Activated CD4-positive, alpha-beta T cell treated with anti-CD3 and anti-CD28 coated beads, Interleukin-2, amount 10 ng/mL, durations not matched to agents 7 days and 5 days (primary cell): ENCODE measurements around the gene LAPTM5. TPM values are rescaled to one million over a fixed set of nuclear protein-coding genes. Genes with fewer than 3 reads are reported as not detected.

ENCODE experiments used
- CTCF ChIA-PET: fragments of 350-600 bp; sonication (Branson Sonifier 250); formaldehyde crosslinking; loops from one replicate; lab custom pipeline; 2021; ENCODE audit warnings: antibody characterized with exemption; lab: Charles Lee
- POLR2A ChIA-PET: fragments of 350-600 bp; sonication (Branson Sonifier 250); formaldehyde crosslinking; loops from one replicate; lab custom pipeline; 2021; ENCODE audit warnings: antibody characterized with exemption; lab: Charles Lee
- DNase-seq: peaks from one replicate; pipeline ENCODE4 v3.0.0-alpha.2; 2020
- H3K27ac Mint-ChIP-seq: one replicate; pipeline ENCODE4 v1.8.0; 2021; ENCODE audit warnings: mild to moderate bottlenecking, moderate library complexity, mixed read lengths
- H3K27me3 Mint-ChIP-seq: one replicate; pipeline ENCODE4 v1.8.0; 2021; ENCODE audit warnings: mixed read lengths
- H3K36me3 Mint-ChIP-seq: one replicate; pipeline ENCODE4 v1.8.0; 2021; ENCODE audit warnings: low read depth, mixed read lengths
- H3K4me1 Mint-ChIP-seq: one replicate; pipeline ENCODE4 v1.8.0; 2021; ENCODE audit warnings: mixed read lengths
- H3K4me3 Mint-ChIP-seq: one replicate; pipeline ENCODE4 v1.8.0; 2021; ENCODE audit warnings: mild to moderate bottlenecking, moderate library complexity, mixed read lengths
- H3K9me3 Mint-ChIP-seq: one replicate; pipeline ENCODE4 v1.8.0; 2021; ENCODE audit warnings: mixed read lengths
- total RNA-seq, 2 experiments: library from RNA; stranded (reverse); gene quantifications; one replicate each; pipeline ENCODE4 v1.2.3, GENCODE V29; 2021

The LAPTM5 gene
- total RNA-seq, 2 experiments from 2014 or later = 481 to 584 TPM

DNA sequence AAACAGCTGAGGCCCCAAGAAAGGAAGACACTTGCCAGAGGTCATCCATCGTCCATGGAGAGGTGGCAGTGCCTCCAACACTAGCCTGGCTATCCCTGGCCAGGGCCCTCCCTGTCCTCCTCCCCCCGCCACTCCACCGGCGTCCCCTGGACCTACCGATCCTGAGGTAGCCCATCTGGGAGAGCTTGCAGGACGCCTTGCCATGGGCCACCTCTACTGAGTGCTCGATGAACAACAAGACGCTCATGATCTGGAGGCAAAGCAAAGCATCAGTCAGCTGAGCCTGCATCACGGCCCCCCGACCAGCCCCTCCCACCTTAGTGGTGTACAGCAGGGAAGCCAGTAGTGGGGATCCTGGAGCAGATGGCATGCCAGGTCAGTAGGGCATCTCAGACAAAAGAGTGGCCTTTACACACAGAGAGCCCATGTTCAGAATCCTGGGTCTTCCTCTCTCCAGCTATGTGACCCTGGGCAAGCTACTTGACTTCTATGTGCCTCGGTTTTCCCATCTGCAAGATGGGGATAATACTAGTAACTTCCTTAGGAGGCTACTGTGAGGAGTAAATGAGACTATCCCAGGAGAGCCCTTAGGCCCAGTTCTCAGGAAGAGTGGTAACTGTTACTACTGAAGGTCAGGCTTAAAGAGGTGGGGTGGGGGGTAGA, 15.1 kb downstream of the LAPTM5 start:
- DNase-seq = no peak
- Mint-ChIP-seq H3K9me3 (no peaks in the 10 kb centered on the region), H3K4me3 (no peak overlapping the region), H3K27ac (peak overlapping the region; percentile 92), H3K27me3 (no peaks in the 10 kb centered on the region), H3K4me1 (peaks cover 93% of the 10 kb centered on the region), H3K36me3 (peaks cover 79% of the 10 kb centered on the region)
- CTCF ChIA-PET = interaction anchor here (0.9 to 8.3 kb wide), 5 partner anchors 10 to 23 kb away, joined by 3 to 63 read pairs (median 5); partner anchors contain the start of gene LAPTM5
- POLR2A ChIA-PET = no interaction called here

DNA sequence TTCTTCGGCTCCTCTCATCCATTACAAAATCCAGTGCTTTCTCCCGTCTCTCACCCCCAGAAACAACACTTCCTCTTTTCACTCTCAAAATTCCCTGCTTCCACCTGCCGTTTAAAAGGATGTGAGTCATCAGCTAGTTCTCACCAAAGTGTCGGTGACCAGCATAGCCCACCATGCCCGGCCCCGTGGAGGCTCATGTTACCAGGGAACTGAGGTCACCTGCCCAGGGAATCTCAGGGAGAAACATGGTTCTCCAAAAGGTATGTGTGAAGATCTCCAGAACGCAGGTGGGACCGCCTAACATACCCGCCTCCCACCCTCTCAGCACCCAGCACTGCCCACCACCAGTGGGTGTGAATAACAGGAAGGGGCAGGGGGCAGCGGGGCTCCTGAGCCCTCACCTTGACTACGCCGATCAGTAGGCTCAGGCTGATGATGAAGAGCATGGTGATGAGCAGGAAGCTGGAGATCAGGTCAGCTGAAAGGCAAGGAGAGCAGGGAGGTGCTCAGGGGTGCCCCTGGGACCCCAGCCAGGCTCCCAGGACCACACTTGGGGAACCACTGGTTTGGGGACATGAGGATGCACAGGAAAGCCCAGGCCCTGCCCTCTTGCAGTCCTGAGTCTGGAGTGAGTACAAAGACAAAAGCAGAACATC, 16.2 kb downstream of the LAPTM5 start:
- no peak for DNase-seq
- CTCF ChIA-PET = interaction anchor here (1.1 to 8.3 kb wide), 8 partner anchors 9 to 38 kb away, joined by 3 to 63 read pairs (median 4); partner anchors contain the start of gene LAPTM5
- Mint-ChIP-seq H3K4me3 (no peak overlapping the region), H3K36me3 (peaks cover 79% of the 10 kb centered on the region), H3K9me3 (no peaks in the 10 kb centered on the region), H3K4me1 (peaks cover 90% of the 10 kb centered on the region), H3K27ac (peak overlapping the region; percentile 92), H3K27me3 (no peaks in the 10 kb centered on the region)
- POLR2A ChIA-PET = no interaction called here

DNA sequence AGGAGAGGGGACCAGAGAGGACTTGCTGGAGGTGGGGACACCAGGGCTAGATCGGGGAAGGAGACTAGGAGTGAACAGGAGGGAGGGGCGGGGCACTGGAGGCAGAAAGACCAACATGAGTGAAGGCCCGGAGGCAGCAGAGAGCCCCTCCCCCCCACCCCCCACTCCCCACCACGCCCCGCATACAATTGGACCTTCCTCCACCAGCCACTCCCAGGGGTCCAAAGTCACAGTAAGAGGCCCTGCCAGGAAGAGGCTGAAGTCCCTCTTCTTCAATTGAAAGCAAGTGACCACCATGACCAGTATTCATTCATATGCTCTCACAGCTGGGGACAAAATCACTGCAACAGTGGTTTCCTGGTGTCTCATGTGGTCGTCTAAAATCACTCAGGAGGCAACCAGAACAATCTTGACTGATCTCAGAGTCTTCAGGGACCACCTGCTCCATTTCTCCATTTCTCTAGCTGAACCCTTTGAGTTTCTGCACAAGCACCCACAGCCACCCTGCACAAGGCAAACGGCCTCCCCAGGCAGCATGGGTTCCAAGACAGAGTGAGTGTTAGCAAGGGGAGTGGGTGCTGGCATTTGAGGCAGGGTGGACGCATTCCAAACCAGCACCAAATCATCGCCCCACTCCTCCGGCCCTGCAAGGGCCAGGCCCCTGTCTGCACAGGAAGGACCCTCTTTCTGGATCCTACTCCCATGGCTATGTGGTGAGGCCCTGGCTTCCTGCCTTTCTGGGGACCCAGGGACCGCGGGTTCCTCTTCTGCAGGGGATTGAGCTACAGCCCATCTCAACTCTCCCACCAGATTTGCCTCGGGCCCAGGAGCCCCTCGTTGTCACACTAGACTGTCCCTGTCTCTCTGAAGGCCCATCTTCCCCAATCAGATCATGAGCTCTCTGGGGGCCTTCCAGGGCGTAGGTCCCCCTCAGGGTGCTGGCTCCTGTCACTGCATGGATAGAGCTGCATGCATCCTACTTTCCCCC, 17.0 kb downstream of the LAPTM5 start:
- peaks cover 82% of the 10 kb centered on the region for H3K4me1 Mint-ChIP-seq
- CTCF ChIA-PET = interaction anchor here (1.1 to 8.3 kb wide), 6 partner anchors 10 to 39 kb away, joined by 3 to 63 read pairs (median 4); no protein-coding TSS in a partner anchor
- H3K9me3 Mint-ChIP-seq = no peaks in the 10 kb centered on the region
- no peak for DNase-seq
- peak overlapping the region; percentile 79 for H3K27ac Mint-ChIP-seq
- H3K4me3 Mint-ChIP-seq = no peak overlapping the region
- peaks cover 78% of the 10 kb centered on the region for H3K36me3 Mint-ChIP-seq
- POLR2A ChIA-PET = no interaction called here
- no peaks in the 10 kb centered on the region for H3K27me3 Mint-ChIP-seq

DNA sequence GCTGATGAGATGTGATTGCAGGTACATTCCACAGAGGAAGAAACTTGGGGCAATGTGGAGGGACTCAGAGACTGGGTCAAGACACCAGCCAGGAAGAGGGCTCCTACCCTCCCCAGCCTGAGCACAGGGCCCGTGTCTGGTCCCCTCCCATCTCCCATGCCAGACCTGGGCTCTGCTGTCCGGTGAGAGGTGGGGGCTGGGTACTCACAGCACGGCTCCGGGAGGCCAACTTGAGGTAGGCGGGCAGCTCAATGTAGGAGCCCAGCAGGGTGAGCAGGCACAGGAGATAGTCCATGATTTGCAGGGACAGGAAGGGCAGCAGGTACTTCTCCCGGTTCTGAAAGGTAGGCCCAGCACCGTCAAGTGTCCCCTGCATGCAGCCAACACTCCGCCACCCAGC, 18.0 kb downstream of the LAPTM5 start:
- peaks cover 73% of the 10 kb centered on the region for H3K4me1 Mint-ChIP-seq
- no peak overlapping the region for H3K27ac Mint-ChIP-seq

DNA sequence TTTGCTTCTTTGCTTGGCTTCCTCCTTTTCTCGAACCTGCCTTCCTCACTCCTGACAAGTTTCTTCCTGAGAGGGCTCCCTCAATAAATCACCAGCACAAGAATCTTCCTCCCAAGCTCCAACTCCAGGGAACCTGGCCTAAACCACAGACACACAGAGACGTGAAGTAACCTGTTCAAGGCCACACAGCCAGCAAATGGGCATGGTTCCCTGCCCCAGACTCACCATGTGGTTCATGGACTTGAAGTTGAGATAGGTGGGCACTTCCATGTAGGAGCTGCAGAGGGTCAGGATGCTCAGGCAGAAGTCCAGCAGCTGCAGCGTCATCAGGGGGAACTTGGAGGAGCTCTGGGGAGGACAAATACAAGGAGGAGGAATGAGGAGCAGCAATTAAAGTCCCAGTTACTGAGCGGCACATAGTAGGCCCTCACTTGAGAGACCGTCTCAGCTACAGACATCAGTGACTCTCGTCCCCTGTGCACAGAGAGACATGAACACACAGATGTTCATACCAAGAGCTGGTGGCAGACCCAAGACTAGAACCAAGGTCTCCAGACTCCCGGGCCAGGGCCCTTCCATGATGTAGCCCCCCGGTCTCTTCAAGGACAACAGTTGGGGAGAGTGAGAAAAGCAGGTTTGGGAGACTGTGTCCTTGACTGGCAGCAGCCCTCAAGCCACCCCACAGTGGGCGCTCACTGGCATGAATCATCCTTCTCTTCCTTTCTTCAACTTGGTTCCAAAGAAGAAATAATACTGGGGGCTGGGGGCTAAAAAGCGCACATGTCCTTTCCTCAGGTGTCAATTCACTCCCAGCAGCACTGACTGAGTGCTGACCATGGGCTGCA, 18.6 kb downstream of the LAPTM5 start:
- Mint-ChIP-seq H3K36me3 (peaks cover 88% of the 10 kb centered on the region), H3K9me3 (no peaks in the 10 kb centered on the region), H3K4me1 (peaks cover 66% of the 10 kb centered on the region), H3K27ac (peak overlapping the region; percentile 81), H3K4me3 (no peak overlapping the region), H3K27me3 (no peaks in the 10 kb centered on the region)
- CTCF ChIA-PET = interaction anchor here (0.9 to 1.4 kb wide), 3 partner anchors 13 to 41 kb away, joined by 3 to 5 read pairs (median 4); no protein-coding TSS in a partner anchor
- POLR2A ChIA-PET = no interaction called here
- DNase-seq = no peak

More for the DNA sequence above, 18.0 kb downstream of the LAPTM5 start:
- H3K9me3 Mint-ChIP-seq = no peaks in the 10 kb centered on the region
- ChIA-PET POLR2A (no interaction called here), CTCF (interaction anchor here (0.9 to 8.3 kb wide), 3 partner anchors 11 to 40 kb away, joined by 3 to 63 read pairs (median 6); no protein-coding TSS in a partner anchor)
- H3K27me3 Mint-ChIP-seq = no peaks in the 10 kb centered on the region
- H3K36me3 Mint-ChIP-seq = peaks cover 84% of the 10 kb centered on the region
- H3K4me3 Mint-ChIP-seq = no peak overlapping the region
- no peak for DNase-seq

DNA sequence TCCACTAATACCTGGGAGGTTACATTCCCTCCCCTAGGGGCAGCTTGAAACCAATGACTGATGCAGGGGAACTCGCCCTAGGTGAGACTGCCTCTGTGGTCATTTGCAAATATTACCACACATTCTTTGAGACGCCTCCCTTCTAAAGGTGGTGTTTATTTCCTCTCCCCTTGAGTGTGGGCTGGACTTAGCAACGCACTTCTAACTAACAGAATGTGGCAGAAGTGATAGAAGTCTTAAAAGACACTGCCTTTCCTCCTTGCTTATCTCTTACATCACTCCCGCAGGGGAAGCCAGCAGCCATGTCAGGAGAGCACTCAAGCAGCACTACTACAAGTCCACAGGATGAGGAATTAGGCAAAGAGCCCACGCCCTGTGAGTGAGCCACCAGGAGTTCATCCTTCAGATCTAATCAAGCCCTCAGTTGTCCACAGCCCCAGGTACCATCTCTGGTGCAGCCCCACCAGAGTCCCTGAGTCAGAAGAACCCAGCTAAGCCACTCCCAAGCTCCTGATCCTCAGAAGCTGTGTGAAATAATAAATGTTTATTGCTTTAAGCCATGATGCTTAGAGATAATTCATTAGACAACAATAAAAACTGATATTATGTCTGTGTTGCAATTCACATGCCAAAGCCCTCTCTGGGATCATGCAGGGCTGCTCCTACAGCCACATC, 19.4 kb downstream of the LAPTM5 start:
- no peaks in the 10 kb centered on the region for H3K9me3 Mint-ChIP-seq
- H3K27me3 Mint-ChIP-seq = no peaks in the 10 kb centered on the region
- no peak overlapping the region for H3K27ac Mint-ChIP-seq
- peaks cover 88% of the 10 kb centered on the region for H3K36me3 Mint-ChIP-seq
- no peak for DNase-seq
- H3K4me1 Mint-ChIP-seq = peaks cover 59% of the 10 kb centered on the region
- CTCF ChIA-PET = interaction anchor here (0.8 to 1.4 kb wide), 3 partner anchors 12 to 19 kb away, joined by 3 to 5 read pairs (median 4); no protein-coding TSS in a partner anchor
- no peak overlapping the region for H3K4me3 Mint-ChIP-seq
- POLR2A ChIA-PET = no interaction called here

DNA sequence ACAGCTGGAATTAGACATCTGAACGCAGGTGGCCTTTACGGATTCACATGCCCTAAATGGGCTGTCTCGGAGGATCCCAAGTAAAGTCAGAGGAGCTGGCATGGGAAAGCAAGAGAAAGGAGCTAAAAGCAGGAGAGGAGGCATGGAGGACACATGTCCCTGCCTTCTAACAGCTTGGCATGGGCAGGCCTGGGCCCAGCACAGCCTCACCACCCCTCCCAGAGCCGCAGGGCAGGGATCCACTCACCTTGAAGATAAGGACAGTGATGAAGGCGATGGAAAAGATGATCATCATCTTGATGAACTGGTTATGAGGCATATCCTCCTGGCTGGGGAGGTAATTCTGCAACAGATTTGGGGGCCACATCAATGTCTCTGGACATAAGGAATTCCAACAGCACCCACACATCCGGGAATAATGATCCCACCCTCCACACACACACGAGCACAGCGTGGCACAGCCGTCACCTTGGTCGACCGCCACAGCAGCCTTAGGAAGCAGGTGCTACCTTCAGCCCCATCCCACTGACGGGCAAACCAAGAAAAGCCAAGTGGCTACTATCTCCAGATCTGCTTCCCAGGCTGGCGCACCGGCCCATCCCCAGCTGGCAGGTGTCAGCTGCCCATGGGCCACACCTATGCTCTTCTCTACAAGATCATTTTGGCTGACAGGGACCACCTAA, 20.1 kb downstream of the LAPTM5 start:
- Mint-ChIP-seq H3K27ac (peak overlapping the region; percentile 9), H3K36me3 (peaks cover 89% of the 10 kb centered on the region), H3K9me3 (no peaks in the 10 kb centered on the region), H3K27me3 (no peaks in the 10 kb centered on the region), H3K4me3 (no peak overlapping the region), H3K4me1 (peaks cover 53% of the 10 kb centered on the region)
- POLR2A ChIA-PET = no interaction called here
- no peak for DNase-seq
- CTCF ChIA-PET = interaction anchor here (0.8 to 2.9 kb wide), 6 partner anchors 8 to 28 kb away, joined by 3 to 13 read pairs (median 4); no protein-coding TSS in a partner anchor

DNA sequence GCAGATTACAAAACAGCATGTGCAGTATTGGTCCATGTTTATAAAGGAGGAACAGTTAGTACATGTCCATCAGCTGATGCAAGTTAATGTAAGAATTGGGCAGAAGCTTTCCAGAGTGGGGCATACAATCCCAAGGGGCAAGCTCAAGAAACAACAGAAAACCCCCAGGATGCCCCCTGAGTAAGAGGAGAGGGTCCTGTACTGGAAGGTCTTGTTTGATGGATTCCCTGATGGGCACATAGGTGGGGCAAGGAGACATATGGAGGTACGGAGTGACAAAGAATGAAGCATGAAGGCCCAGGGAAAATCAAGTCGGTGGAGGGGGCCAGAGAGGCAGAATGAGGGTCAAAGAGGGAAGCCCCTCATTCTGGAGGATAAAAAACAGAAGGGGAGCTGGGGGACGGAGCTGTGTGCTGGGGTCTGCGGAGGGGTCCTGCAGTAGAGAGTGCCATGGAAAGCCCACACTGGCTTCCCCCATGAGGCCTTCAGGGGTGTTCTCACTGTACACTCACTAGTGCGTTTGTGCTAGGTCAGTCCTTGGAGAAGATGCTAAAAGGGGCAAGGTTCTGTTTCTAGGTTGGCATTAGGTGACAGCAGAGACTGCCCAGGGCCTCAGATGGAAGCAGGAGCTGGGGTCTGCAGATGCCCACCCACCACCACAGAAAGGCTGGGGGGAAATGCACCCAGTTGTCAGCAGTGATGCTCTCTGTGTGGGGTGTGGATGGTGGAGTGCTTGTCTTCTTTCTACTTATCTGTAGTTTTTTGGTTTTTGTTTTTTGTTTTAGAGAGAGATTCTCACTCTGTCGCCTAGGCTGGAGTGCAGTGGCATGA, 21.7 kb downstream of the LAPTM5 start:
- Mint-ChIP-seq H3K36me3 (peaks cover 77% of the 10 kb centered on the region), H3K27me3 (no peaks in the 10 kb centered on the region), H3K4me3 (no peak overlapping the region), H3K4me1 (peaks cover 41% of the 10 kb centered on the region), H3K27ac (peak overlapping the region; percentile 38), H3K9me3 (no peaks in the 10 kb centered on the region)
- CTCF ChIA-PET = interaction anchor here (0.8 to 3.0 kb wide), 7 partner anchors 9 to 44 kb away, joined by 3 to 15 read pairs (median 5); partner anchors contain the start of gene LAPTM5
- POLR2A ChIA-PET = no interaction called here
- no peak for DNase-seq

DNA sequence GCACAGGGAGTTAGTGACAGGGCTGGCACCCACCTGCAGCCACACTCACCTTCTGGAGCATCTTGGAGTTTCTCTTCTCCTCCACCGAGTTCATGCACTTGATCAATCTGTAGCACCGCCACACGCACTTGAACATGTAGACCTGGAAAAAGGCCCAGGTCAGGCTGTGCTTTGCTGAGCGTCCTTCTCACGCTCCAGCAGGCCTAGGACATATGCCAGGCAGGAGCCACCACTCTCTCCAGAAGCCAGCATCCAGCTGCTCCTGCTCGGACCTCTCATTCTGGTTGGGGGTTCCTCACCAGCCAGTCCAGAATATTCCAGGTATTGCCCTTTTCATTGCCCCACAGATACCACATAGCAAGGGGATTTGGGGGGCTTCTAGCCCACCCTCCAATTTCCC, 22.4 kb downstream of the LAPTM5 start:
- ChIA-PET CTCF (interaction anchor here (0.8 to 3.0 kb wide), 5 partner anchors 10 to 45 kb away, joined by 3 to 15 read pairs (median 8); partner anchors contain the start of gene LAPTM5), POLR2A (no interaction called here)
- Mint-ChIP-seq H3K4me1 (peaks cover 35% of the 10 kb centered on the region), H3K27me3 (no peaks in the 10 kb centered on the region), H3K4me3 (no peak overlapping the region), H3K9me3 (no peaks in the 10 kb centered on the region), H3K36me3 (peaks cover 70% of the 10 kb centered on the region), H3K27ac (no peak overlapping the region)
- no peak for DNase-seq

DNA sequence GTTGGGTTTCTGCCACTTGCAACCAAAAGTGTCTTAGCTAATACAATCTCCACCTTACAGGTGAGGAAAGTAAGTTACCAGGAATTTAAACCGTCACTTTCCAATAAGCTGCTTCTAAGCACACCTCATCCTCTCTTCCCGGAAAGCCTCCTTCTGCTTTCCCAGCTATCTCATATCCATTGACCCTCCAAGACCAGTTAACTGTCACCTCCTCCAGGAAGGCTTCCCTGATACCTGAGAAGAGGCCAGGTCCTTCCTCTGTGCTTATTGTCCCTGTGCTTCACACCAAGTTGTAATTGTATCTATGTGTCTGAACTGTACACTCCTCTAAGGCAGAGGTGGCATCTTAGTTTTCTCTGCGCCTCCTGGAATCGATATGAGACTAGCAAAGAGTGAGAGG, 23.0 kb downstream of the LAPTM5 start:
- Mint-ChIP-seq H3K36me3 (peaks cover 65% of the 10 kb centered on the region), H3K4me3 (no peak overlapping the region)
- POLR2A ChIA-PET = no interaction called here

More for the DNA sequence above, 23.0 kb downstream of the LAPTM5 start:
- Mint-ChIP-seq H3K4me1 (peaks cover 31% of the 10 kb centered on the region), H3K9me3 (no peaks in the 10 kb centered on the region), H3K27ac (no peak overlapping the region), H3K27me3 (no peaks in the 10 kb centered on the region)
- CTCF ChIA-PET = interaction anchor here (0.9 to 3.0 kb wide), 4 partner anchors 9 to 26 kb away, joined by 5 to 15 read pairs (median 6); partner anchors contain the start of gene LAPTM5
- DNase-seq = no peak
